Uterus (tissue), 4 donors: ENCODE measurements around the gene ANKRD11. TPM values are rescaled to one million over a fixed set of nuclear protein-coding genes. Genes with fewer than 3 reads are reported as not detected.

Experiments
- DNase-seq, 2 donors: peaks; one replicate each; pipeline ENCODE4 v3.0.0-alpha.2; 2019 to 2020
- H3K27ac ChIP-seq, 2 donors: fragments of 200-600 bp; sonication (generic); 1 replicate in 1 of 2; 2 replicates in 1 of 2; pipeline ENCODE4 v1.5.1; 2016 to 2018
- H3K27me3 ChIP-seq, 2 donors: fragments of 200-600 bp; sonication (generic); one replicate each; pipeline ENCODE4 v1.5.1; 2018 to 2019; ENCODE audit warnings: control low read depth in 1 of 2
- H3K36me3 ChIP-seq, 2 donors: fragments of 200-600 bp; sonication (generic); one replicate each; pipeline ENCODE4 v1.5.1; 2019; ENCODE audit warnings: control low read depth in 1 of 2
- H3K4me1 ChIP-seq, 2 donors: fragments of 200-600 bp; sonication (generic); one replicate each; pipeline ENCODE4 v1.5.1; 2018 to 2019; ENCODE audit warnings: control low read depth in 1 of 2
- H3K4me3 ChIP-seq, 2 donors: fragments of 200-600 bp; sonication (generic); 1 replicate in 1 of 2; 2 replicates in 1 of 2; pipeline ENCODE4 v1.5.1; 2018 to 2019; ENCODE audit warnings: mild to moderate bottlenecking in 1 of 2
- H3K9me3 ChIP-seq, 2 donors: fragments of 200-600 bp; sonication (generic); one replicate each; pipeline ENCODE4 v1.5.1; 2019; ENCODE audit warnings: control low read depth in 1 of 2
- CTCF ChIP-seq, 4 experiments: fragments of 200-600 bp in 2 of 4; fragments of 450-650 bp in 2 of 4; sonication (generic) in 2 of 4; IDR thresholded peaks; one replicate each; pipeline ENCODE4 v1.5.1; 2016 to 2019; ENCODE audit warnings: antibody characterized with exemption in 4 of 4, mild to moderate bottlenecking in 2 of 4, moderate library complexity in 1 of 4
- POLR2A ChIP-seq, 2 donors: fragments of 450-650 bp; IDR thresholded peaks; one replicate each; pipeline ENCODE4 v1.6.1; 2016; ENCODE audit warnings: antibody characterized with exemption in 2 of 2, mild to moderate bottlenecking in 1 of 2, moderate library complexity in 1 of 2
- intact Hi-C: fragments of 100-400 bp; cut with DNase I; formaldehyde crosslinking; loops from one replicate; pipeline ENCODE4 v1.15.1; 2023; ENCODE audit warnings: low total_unique reads
- total RNA-seq, 4 donors: library from RNA; depleted of rRNA in 3 of 4; stranded (reverse); fragments of >200 nt in 3 of 4; gene quantifications; one replicate each; pipeline versions ENCODE4 v1.1.0 to v1.2.4, GENCODE V29; 2014 to 2023
- donor health status: DM: yes; HTN: yes; CAD: no.

ANKRD11 gene
- total RNA-seq, 4 donors from 2014 or later = 20.5 to 182 (median 45.5) TPM

- DNase-seq = no peak
- H3K36me3 ChIP-seq = no peaks in the 10 kb centered on the region
- H3K4me3 ChIP-seq = no peak overlapping the region
- H3K27ac ChIP-seq = no peak overlapping the region
- H3K9me3 ChIP-seq = no peaks in the 10 kb centered on the region
- H3K4me1 ChIP-seq = peaks cover 0 to 12% of the 10 kb centered on the region in 2 donors
- intact Hi-C loops = no loop called here
- H3K27me3 ChIP-seq = no peaks in the 10 kb centered on the region
- TF ChIP-seq POLR2A (IDR thresholded peaks at IDR 0.05) (no peak), CTCF (IDR thresholded peaks at IDR 0.05) (no peak)
Observed at GRCh38 chr16:89481356-89481955, 8.9 kb downstream of the ANKRD11 start.

GRCh38 chr16:89478576-89479221 is 11.7 kb downstream of the ANKRD11 start:
- DNase-seq = no peak
- H3K27me3 ChIP-seq = no peaks in the 10 kb centered on the region
- H3K9me3 ChIP-seq = no peaks in the 10 kb centered on the region
- TF ChIP-seq CTCF (IDR thresholded peaks at IDR 0.05) = no peak
- no peak for TF ChIP-seq POLR2A (IDR thresholded peaks at IDR 0.05)
- no peak overlapping the region for H3K4me3 ChIP-seq
- peaks cover 0 to 12% of the 10 kb centered on the region in 2 donors for H3K4me1 ChIP-seq
- H3K27ac ChIP-seq = no peak overlapping the region
- intact Hi-C loops = no loop called here
- H3K36me3 ChIP-seq = no peaks in the 10 kb centered on the region

- intact Hi-C loops = no loop called here
- Histone ChIP-seq H3K27me3 (no peaks in the 10 kb centered on the region), H3K36me3 (no peaks in the 10 kb centered on the region), H3K4me3 (no peak overlapping the region), H3K27ac (no peak overlapping the region), H3K4me1 (peaks cover 3 to 6% of the 10 kb centered on the region in 2 donors), H3K9me3 (no peaks in the 10 kb centered on the region)
- TF ChIP-seq CTCF (IDR thresholded peaks at IDR 0.05) = no peak
- TF ChIP-seq POLR2A (IDR thresholded peaks at IDR 0.05) = no peak
- DNase-seq = no peak
Observed at GRCh38 chr16:89476811-89477261, 13.5 kb downstream of the ANKRD11 start.

GRCh38 chr16:89476379-89476778 is 14.0 kb downstream of the ANKRD11 start:
- H3K4me1 ChIP-seq = peaks cover 3 to 6% of the 10 kb centered on the region in 2 donors
- TF ChIP-seq CTCF (IDR thresholded peaks at IDR 0.05) = no peak
- TF ChIP-seq POLR2A (IDR thresholded peaks at IDR 0.05) = no peak
- DNase-seq = no peak
- no peak overlapping the region for H3K4me3 ChIP-seq
- H3K27me3 ChIP-seq = no peaks in the 10 kb centered on the region
- H3K36me3 ChIP-seq = no peaks in the 10 kb centered on the region
- H3K27ac ChIP-seq = no peak overlapping the region
- intact Hi-C loops = no loop called here
- H3K9me3 ChIP-seq = no peaks in the 10 kb centered on the region

GRCh38 chr16:89475144-89475543 is 15.2 kb downstream of the ANKRD11 start:
- no peaks in the 10 kb centered on the region for H3K9me3 ChIP-seq
- intact Hi-C loops = no loop called here
- TF ChIP-seq POLR2A (IDR thresholded peaks at IDR 0.05) (no peak), CTCF (IDR thresholded peaks at IDR 0.05) (no peak)
- DNase-seq = no peak
- H3K36me3 ChIP-seq = no peaks in the 10 kb centered on the region
- H3K4me3 ChIP-seq = no peak overlapping the region
- H3K27ac ChIP-seq = no peak overlapping the region
- H3K27me3 ChIP-seq = no peaks in the 10 kb centered on the region
- H3K4me1 ChIP-seq = peaks cover 3 to 6% of the 10 kb centered on the region in 2 donors
